H9 (cell line): ENCODE results near the gene MT1X. TPM values are rescaled to one million over a fixed set of nuclear protein-coding genes. Genes with fewer than 3 reads are reported as not detected.
"Not testable (repeated sequence)": the region's sequence is repeated elsewhere in the genome, so short reads cannot be mapped to it uniquely, and the experiment has no call there.

Experiments
- DNase-seq: peaks from one replicate; pipeline ENCODE4 v3.0.0-alpha.2; 2017
- H2AFZ ChIP-seq: one replicate; pipeline ENCODE4 v1.6.1; 2013; ENCODE audit warnings: mild to moderate bottlenecking, low read length, control low read depth, moderate library complexity
- H2AK5ac ChIP-seq: 2 replicates; pipeline ENCODE4 v1.6.1; 2013; ENCODE audit warnings: low read length, control low read depth, mixed read lengths; ENCODE audit not compliant: insufficient read length
- H2BK120ac ChIP-seq: one replicate; pipeline ENCODE4 v1.6.1; 2013; ENCODE audit warnings: low read depth, mild to moderate bottlenecking, low read length, control low read depth, inconsistent platforms; ENCODE audit not compliant: poor library complexity, severe bottlenecking
- H2BK12ac ChIP-seq: 2 replicates; pipeline ENCODE4 v1.6.1; 2013; ENCODE audit warnings: low read length, control low read depth, mixed read lengths, low read depth; ENCODE audit not compliant: insufficient read length
- H2BK15ac ChIP-seq: 2 replicates; pipeline ENCODE4 v1.6.1; 2013; ENCODE audit warnings: low read depth, low read length, control low read depth
- H2BK20ac ChIP-seq: one replicate; pipeline ENCODE4 v1.6.1; 2013; ENCODE audit warnings: low read depth, mild to moderate bottlenecking, low read length, control low read depth, inconsistent platforms; ENCODE audit not compliant: poor library complexity, severe bottlenecking
- H2BK5ac ChIP-seq: 2 replicates; pipeline ENCODE4 v1.6.1; 2013; ENCODE audit warnings: low read length, control low read depth, mixed read lengths; ENCODE audit not compliant: insufficient read length
- H3K14ac ChIP-seq: 2 replicates; pipeline ENCODE4 v1.6.1; 2013; ENCODE audit warnings: low read length, control low read depth; ENCODE audit not compliant: insufficient read depth
- H3K18ac ChIP-seq: 2 replicates; pipeline ENCODE4 v1.6.1; 2013; ENCODE audit warnings: low read depth, mild to moderate bottlenecking, mixed read lengths, low read length, control low read depth; ENCODE audit not compliant: insufficient read length
- H3K23ac ChIP-seq: 2 replicates; pipeline ENCODE4 v1.6.1; 2013; ENCODE audit warnings: low read length, control low read depth, mixed read lengths, low read depth; ENCODE audit not compliant: insufficient read length
- H3K23me2 ChIP-seq: 2 replicates; pipeline ENCODE4 v1.6.1; 2013; ENCODE audit warnings: low read depth, mild to moderate bottlenecking, mixed read lengths, low read length, control low read depth; ENCODE audit not compliant: insufficient read length, poor library complexity, severe bottlenecking
- H3K27ac ChIP-seq: 2 replicates; pipeline ENCODE4 v1.5.1; 2013; ENCODE audit warnings: low read length, control low read depth, mixed read lengths, low read depth; ENCODE audit not compliant: insufficient read length
- H3K27me3 ChIP-seq: 2 replicates; pipeline ENCODE4 v1.6.1; 2013; ENCODE audit warnings: low read length, control low read depth, inconsistent platforms; ENCODE audit not compliant: insufficient read depth
- H3K4ac ChIP-seq: 2 replicates; pipeline ENCODE4 v1.6.1; 2013; ENCODE audit warnings: low read depth, mild to moderate bottlenecking, control low read depth, inconsistent platforms, low read length, moderate library complexity
- H3K4me1 ChIP-seq: 2 replicates; pipeline ENCODE4 v1.6.1; 2013; ENCODE audit warnings: low read length, control low read depth, inconsistent platforms; ENCODE audit not compliant: insufficient read depth
- H3K4me2 ChIP-seq: 2 replicates; pipeline ENCODE4 v1.6.1; 2013; ENCODE audit warnings: low read length, control low read depth, mixed read lengths; ENCODE audit not compliant: insufficient read length, insufficient read depth
- H3K56ac ChIP-seq: 2 replicates; pipeline ENCODE4 v1.6.1; 2013; ENCODE audit warnings: low read depth, mild to moderate bottlenecking, mixed read lengths, low read length, control low read depth; ENCODE audit not compliant: insufficient read length
- H3K79me1 ChIP-seq: 2 replicates; pipeline ENCODE4 v1.6.1; 2013; ENCODE audit warnings: low read depth, mild to moderate bottlenecking, moderate library complexity, low read length, control low read depth, inconsistent platforms; ENCODE audit not compliant: insufficient read depth, poor library complexity, severe bottlenecking
- H3K79me2 ChIP-seq: 2 replicates; pipeline ENCODE4 v1.6.1; 2013; ENCODE audit warnings: low read length, control low read depth, inconsistent platforms; ENCODE audit not compliant: insufficient read depth
- H3K9ac ChIP-seq: 2 replicates; pipeline ENCODE4 v1.6.1; 2013; ENCODE audit warnings: low read length, control low read depth, mixed read lengths; ENCODE audit not compliant: insufficient read length; ENCODE audit errors: extremely low read depth
- H3K9me3 ChIP-seq: one replicate; pipeline ENCODE4 v1.6.1; 2013; ENCODE audit warnings: low read depth, low read length, inconsistent platforms; ENCODE audit not compliant: control insufficient read depth
- H3T11ph ChIP-seq: one replicate; pipeline ENCODE4 v1.6.1; 2013; ENCODE audit warnings: mild to moderate bottlenecking, low read length, control low read depth, inconsistent platforms
- H4K20me1 ChIP-seq: one replicate; pipeline ENCODE4 v1.6.1; 2013; ENCODE audit not compliant: control insufficient read depth, insufficient read length, insufficient read depth
- H4K5ac ChIP-seq: 2 replicates; pipeline ENCODE4 v1.6.1; 2013; ENCODE audit warnings: low read depth, mild to moderate bottlenecking, mixed read lengths, low read length, control low read depth; ENCODE audit not compliant: insufficient read length
- H4K8ac ChIP-seq: replicated peaks from 2 replicates; pipeline ENCODE4 v1.6.1; 2013; ENCODE audit warnings: low read length, control low read depth, mixed read lengths, low read depth; ENCODE audit not compliant: insufficient read length
- H4K91ac ChIP-seq: 2 replicates; pipeline ENCODE4 v1.6.1; 2013; ENCODE audit warnings: low read depth, mild to moderate bottlenecking, moderate library complexity, mixed read lengths, low read length, control low read depth; ENCODE audit not compliant: insufficient read length
- H3K27ac Mint-ChIP-seq, 3 experiments: 2 replicates in 2 of 3; 3 replicates in 1 of 3; pipeline ENCODE4 v1.8.0; 2020 to 2021; ENCODE audit warnings: mixed read lengths in 3 of 3, mild to moderate bottlenecking in 1 of 3, moderate library complexity in 1 of 3
- H3K27me3 Mint-ChIP-seq: 2 replicates; pipeline ENCODE4 v1.8.0; 2021; ENCODE audit warnings: low read depth, mild to moderate bottlenecking, moderate library complexity, mixed read lengths
- H3K36me3 Mint-ChIP-seq, 3 experiments: 2 replicates in 2 of 3; 3 replicates in 1 of 3; pipeline ENCODE4 v1.8.0; 2020 to 2021; ENCODE audit warnings: low read depth in 3 of 3, mixed read lengths in 3 of 3; ENCODE audit not compliant: insufficient read depth in 1 of 3
- H3K4me1 Mint-ChIP-seq, 2 experiments: 2 replicates each; pipeline ENCODE4 v1.8.0; 2020; ENCODE audit warnings: mixed read lengths in 2 of 2
- H3K4me3 Mint-ChIP-seq, 2 experiments: 2 replicates in 1 of 2; 3 replicates in 1 of 2; pipeline ENCODE4 v1.8.0; 2020 to 2021; ENCODE audit warnings: mild to moderate bottlenecking in 2 of 2, mixed read lengths in 2 of 2, moderate library complexity in 1 of 2
- H3K9me3 Mint-ChIP-seq, 2 experiments: 2 replicates in 1 of 2; 3 replicates in 1 of 2; pipeline ENCODE4 v1.8.0; 2020; ENCODE audit warnings: mild to moderate bottlenecking in 2 of 2, mixed read lengths in 2 of 2, moderate library complexity in 1 of 2
- CTCF ChIP-seq: fragments of 200-600 bp; sonication (generic); conservative IDR thresholded peaks from 3 replicates; pipeline ENCODE4 v1.8.0; 2021; ENCODE audit warnings: antibody characterized with exemption, mild to moderate bottlenecking
- WGBS: extraction: QIAGEN DNeasy Blood & Tissue Kit; methylation state at CpG from one replicate; pipeline ENCODE4 v1.1.7; 2013; ENCODE audit warnings: missing lambda C conversion rate, low lambda C conversion rate, mixed read lengths; ENCODE audit not compliant: insufficient read length; ENCODE audit errors: extremely low coverage; 5-methylcytosine and 5-hydroxymethylcytosine counted together
- total RNA-seq: library from RNA; stranded (reverse); gene quantifications from 2 replicates; pipeline ENCODE4 v1.2.1, GENCODE V29; 2021

Gene MT1X
- total RNA-seq, 1 experiment from 2014 or later = 32.1 TPM

GRCh38 chr16:56670620-56670934, 11.7 kb upstream of the MT1X start:
- peaks cover 15% of the 10 kb centered on the region for H3K23me2 ChIP-seq
- no peak overlapping the region for H2AFZ ChIP-seq
- H2AK5ac ChIP-seq = no peak overlapping the region
- WGBS = no CpG with 5 or more reads among the region's 2 CpGs
- H3K27me3 ChIP-seq = peaks cover 50% of the 10 kb centered on the region
- H2BK20ac ChIP-seq = no peak overlapping the region
- Mint-ChIP-seq H3K36me3 (no peaks in the 10 kb centered on the region), H3K27me3 (peaks cover 82% of the 10 kb centered on the region), H3K9me3 (no peaks in the 10 kb centered on the region; a peak in 1 of 5 replicates), H3K27ac (no peak overlapping the region), H3K4me3 (no peak overlapping the region), H3K4me1 (peaks cover 18 to 47% of the 10 kb centered on the region in 2 experiments)
- H3K27ac ChIP-seq = no peak overlapping the region
- no peak overlapping the region for H3K4me2 ChIP-seq
- H3K14ac ChIP-seq = no peak overlapping the region
- H3K9ac ChIP-seq = no peak overlapping the region
- no peak overlapping the region for H3K4ac ChIP-seq
- no peak overlapping the region for H2BK12ac ChIP-seq
- peaks cover 7% of the 10 kb centered on the region; the same call in 1 of the 2 replicates for H3K4me1 ChIP-seq
- no peak overlapping the region for H3K56ac ChIP-seq
- no peaks in the 10 kb centered on the region for H3K79me2 ChIP-seq
- H4K8ac ChIP-seq = no peak overlapping the region
- no peak overlapping the region for H4K5ac ChIP-seq
- H2BK15ac ChIP-seq = no peak overlapping the region
- no peak for TF ChIP-seq CTCF
- no peak for DNase-seq
- H3K9me3 ChIP-seq = no peaks in the 10 kb centered on the region
- H3T11ph ChIP-seq = no peak overlapping the region
- H3K23ac ChIP-seq = no peak overlapping the region
- H4K20me1 ChIP-seq = no peaks in the 10 kb centered on the region
- H3K79me1 ChIP-seq = no peaks in the 10 kb centered on the region
- H4K91ac ChIP-seq = no peak overlapping the region
- no peak overlapping the region for H2BK5ac ChIP-seq
- H2BK120ac ChIP-seq = no peak overlapping the region
- no peak overlapping the region for H3K18ac ChIP-seq

GRCh38 chr16:56671691-56672090, 10.6 kb upstream of the MT1X start:
- not testable (repeated sequence) for H3K79me2 ChIP-seq, H3K4me1 ChIP-seq, H2AK5ac ChIP-seq, H3K4me2 ChIP-seq, H2BK120ac ChIP-seq, H2BK12ac ChIP-seq, H3K4me3 Mint-ChIP-seq, H3K23ac ChIP-seq, H4K8ac ChIP-seq, H2BK15ac ChIP-seq, H3K9me3 Mint-ChIP-seq, H2AFZ ChIP-seq, H4K91ac ChIP-seq, H3T11ph ChIP-seq, H3K56ac ChIP-seq, H4K5ac ChIP-seq, H4K20me1 ChIP-seq, H2BK20ac ChIP-seq, H3K27ac Mint-ChIP-seq, H3K9me3 ChIP-seq, H3K18ac ChIP-seq, H3K36me3 Mint-ChIP-seq, H3K79me1 ChIP-seq, H3K27ac ChIP-seq, H3K9ac ChIP-seq, H3K4ac ChIP-seq, H3K14ac ChIP-seq, DNase-seq, H2BK5ac ChIP-seq
- Histone ChIP-seq H3K23me2 (peaks cover 19% of the 10 kb centered on the region), H3K27me3 (peaks cover 44% of the 10 kb centered on the region)
- H3K27me3 Mint-ChIP-seq = peaks cover 79% of the 10 kb centered on the region
- no CpG with 5 or more reads among the region's 2 CpGs for WGBS
- H3K4me1 Mint-ChIP-seq = peaks cover 24 to 56% of the 10 kb centered on the region in 2 experiments
